IMR-90 (cell line): ENCODE results near the gene ZC3H8.

Source experiments
- CTCF ChIP-seq: conservative IDR thresholded peaks from 2 replicates; pipeline ENCODE4 v1.5.1; 2012; ENCODE audit warnings: mild to moderate bottlenecking, low read depth, low read length, improper control_type of control experiment
- ELK1 ChIP-seq: fragments of 150-350 bp; IDR thresholded peaks from 2 replicates; pipeline ENCODE4 v1.6.1; 2016; ENCODE audit warnings: low read depth, mild to moderate bottlenecking, low read length, moderate library complexity, borderline replicate concordance
- FOS ChIP-seq: fragments of 150-350 bp; IDR thresholded peaks from 2 replicates; pipeline ENCODE4 v1.6.1; 2016; ENCODE audit warnings: low read depth, low read length
- POLR2A ChIP-seq: IDR thresholded peaks from 2 replicates; pipeline ENCODE4 v1.6.1; 2012; ENCODE audit warnings: mild to moderate bottlenecking, low read depth, low read length
- RAD21 ChIP-seq: IDR thresholded peaks from 2 replicates; pipeline ENCODE4 v1.6.1; 2012; ENCODE audit warnings: low read length, improper control_type of control experiment
- USF2 ChIP-seq: fragments of 150-350 bp; IDR thresholded peaks from 2 replicates; pipeline ENCODE4 v1.6.1; 2017; ENCODE audit warnings: mild to moderate bottlenecking, antibody characterized with exemption, low read length, low read depth

- TF ChIP-seq CTCF, result no peak
- no peak for TF ChIP-seq RAD21
- no peak for TF ChIP-seq USF2
- TF ChIP-seq ELK1, result no peak
- no peak for TF ChIP-seq FOS
- TF ChIP-seq POLR2A, result no peak
Measured at GRCh38 chr2:112175333-112175732, 79.5 kb downstream of the ZC3H8 start.
